Retina (tissue), 1 donor: ENCODE measurements around the gene PPIC.

Experiments
- DNase-seq: peaks from one replicate; pipeline ENCODE4 v3.0.0-alpha.2; 2016

Gene PPIC

GRCh38 chr5:123036391-123037103 lies at the start of gene PPIC:
PPIC (minus strand) TSS chr5:123036725; CDS start chr5:123036625, 100 bp downstream.
- peak; percentile 87 for DNase-seq

GRCh38 chr5:123085638-123086286 lies 49.2 kb upstream of the PPIC start:
- peak; percentile 39 for DNase-seq

GRCh38 chr5:123084730-123085605 lies 48.4 kb upstream of the PPIC start:
- peak; percentile 12 for DNase-seq

- DNase-seq, result no peak
These were observed 46.8 kb upstream of the PPIC start for GRCh38 chr5:123083298-123083697.

GRCh38 chr5:123080215-123080614 lies 43.7 kb upstream of the PPIC start:
- no peak for DNase-seq

- DNase-seq, result no peak
These were observed 39.1 kb upstream of the PPIC start for GRCh38 chr5:123075521-123076163.

- DNase-seq, result no peak
These were observed 31.9 kb upstream of the PPIC start for GRCh38 chr5:123068368-123068938.

GRCh38 chr5:123066016-123066415 lies 29.5 kb upstream of the PPIC start:
- DNase-seq, result no peak

- DNase-seq, result no peak
These were observed 22.9 kb upstream of the PPIC start for GRCh38 chr5:123059455-123059854.

GRCh38 chr5:123051206-123051605 lies 14.7 kb upstream of the PPIC start:
- DNase-seq, result no peak

- DNase-seq, result no peak
These were observed 11.2 kb upstream of the PPIC start for GRCh38 chr5:123047706-123048105.

- no peak for DNase-seq
These were observed 9.7 kb upstream of the PPIC start for GRCh38 chr5:123046222-123046621.

- no peak for DNase-seq
These were observed 8.5 kb upstream of the PPIC start for GRCh38 chr5:123044926-123045617.

GRCh38 chr5:123039673-123040072 lies 3.1 kb upstream of the PPIC start:
- DNase-seq, result no peak

GRCh38 chr5:123037104-123037418 lies 536 bp upstream of the PPIC start:
- no peak for DNase-seq

GRCh38 chr5:123035918-123036390 lies 571 bp downstream of the PPIC start:
- DNase-seq, result peak; percentile 78

GRCh38 chr5:123035360-123035917 lies 1.1 kb downstream of the PPIC start:
- peak; percentile 35 for DNase-seq

GRCh38 chr5:123033157-123033671 lies 3.3 kb downstream of the PPIC start:
- no peak for DNase-seq

- DNase-seq, result no peak
These were observed 8.3 kb downstream of the PPIC start for GRCh38 chr5:123028222-123028621.

GRCh38 chr5:123014689-123015088 lies 21.8 kb downstream of the PPIC start:
- DNase-seq, result no peak

GRCh38 chr5:123012321-123012720 lies 24.2 kb downstream of the PPIC start:
- DNase-seq, result no peak
